Measurements from ENCODE around the gene ZNF367. TPM values are rescaled to one million over a fixed set of nuclear protein-coding genes. Genes with fewer than 3 reads are reported as not detected.

Gene ZNF367
- total RNA-seq, 4 donors from 2014 or later: 2.0 to 3.4 (median 2.6) TPM

GRCh38 chr9:96419691-96419969, 1.5 kb upstream of the ZNF367 start:
- DNase-seq (ENCODE audit: extremely low spot score): no peak
- no peaks in the 10 kb centered on the region for H3K36me3 ChIP-seq
- H3K27me3 ChIP-seq: no peaks in the 10 kb centered on the region
- H3K27ac ChIP-seq (replicated peaks in 1 of 4): peak overlapping the region; percentile 97 to 100 (median 100)
- intact Hi-C loops (cut with DNase I): no loop called here
- H3K4me1 ChIP-seq: peaks cover 27 to 38% (median 30%) of the 10 kb centered on the region in 4 donors
- TF ChIP-seq POLR2AphosphoS5 (IDR thresholded peaks at IDR 0.05): no peak
- TF ChIP-seq CTCF (IDR thresholded peaks at IDR 0.05): no peak
- no peak for TF ChIP-seq EP300 (IDR thresholded peaks at IDR 0.05)
- no peak for TF ChIP-seq POLR2A (IDR thresholded peaks at IDR 0.05; ENCODE audit: low read depth)
- WGBS: 33% methylated on average over 2 of the region's 2 CpGs
- no peaks in the 10 kb centered on the region for H3K9me3 ChIP-seq
- peak overlapping the region; percentile 78 to 96 (median 90) for H3K4me3 ChIP-seq

- peak overlapping the region; percentile 78 to 96 (median 90) for H3K4me3 ChIP-seq
- peaks cover 27 to 38% (median 30%) of the 10 kb centered on the region in 4 donors for H3K4me1 ChIP-seq
- intact Hi-C loops (cut with DNase I): no loop called here
- H3K27ac ChIP-seq (replicated peaks in 1 of 4): peak overlapping the region; percentile 97 to 100 (median 100)
- H3K27me3 ChIP-seq: no peaks in the 10 kb centered on the region
- 0% methylated on average over 25 of the region's 58 CpGs for WGBS
- TF ChIP-seq POLR2A (IDR thresholded peaks at IDR 0.05; ENCODE audit: low read depth) (peak; percentile 20), POLR2AphosphoS5 (IDR thresholded peaks at IDR 0.05) (peak; percentile 59 to 81), CTCF (IDR thresholded peaks at IDR 0.05) (peak in 1 of 3 experiments; percentile 8), EP300 (IDR thresholded peaks at IDR 0.05) (no peak)
- DNase-seq (ENCODE audit: extremely low spot score): peak; percentile 92
- H3K36me3 ChIP-seq: no peaks in the 10 kb centered on the region
- H3K9me3 ChIP-seq: no peaks in the 10 kb centered on the region
Measured at GRCh38 chr9:96418920-96419690, 935 bp upstream of the ZNF367 start.

- Histone ChIP-seq H3K9me3 (no peaks in the 10 kb centered on the region), H3K27ac (replicated peaks in 1 of 4) (peak overlapping the region; percentile 97 to 100 (median 100)), H3K27me3 (no peaks in the 10 kb centered on the region), H3K36me3 (no peaks in the 10 kb centered on the region), H3K4me1 (peaks cover 27 to 38% (median 30%) of the 10 kb centered on the region in 4 donors), H3K4me3 (peak overlapping the region; percentile 78 to 96 (median 90))
- 0% methylated on average over 11 of the region's 62 CpGs for WGBS
- DNase-seq (ENCODE audit: extremely low spot score): no peak
- TF ChIP-seq CTCF (IDR thresholded peaks at IDR 0.05): no peak
- TF ChIP-seq POLR2A (IDR thresholded peaks at IDR 0.05; ENCODE audit: low read depth): no peak
- no peak for TF ChIP-seq POLR2AphosphoS5 (IDR thresholded peaks at IDR 0.05)
- TF ChIP-seq EP300 (IDR thresholded peaks at IDR 0.05): no peak
- intact Hi-C loops (cut with DNase I): no loop called here
Measured at GRCh38 chr9:96417661-96418082, 498 bp downstream of the ZNF367 start.

GRCh38 chr9:96417051-96417586, 1.1 kb downstream of the ZNF367 start:
- H3K27ac ChIP-seq (replicated peaks in 1 of 4): peak overlapping the region; percentile 97 to 100 (median 100)
- 1% methylated on average over 9 of the region's 50 CpGs for WGBS
- intact Hi-C loops (cut with DNase I): no loop called here
- peaks cover 27 to 38% (median 30%) of the 10 kb centered on the region in 4 donors for H3K4me1 ChIP-seq
- TF ChIP-seq CTCF (IDR thresholded peaks at IDR 0.05) (peak; percentile 35 to 41 (median 37)), POLR2AphosphoS5 (IDR thresholded peaks at IDR 0.05) (peak; percentile 85 to 90), EP300 (IDR thresholded peaks at IDR 0.05) (no peak), POLR2A (IDR thresholded peaks at IDR 0.05; ENCODE audit: low read depth) (peak; percentile 41)
- peak overlapping the region; percentile 78 to 96 (median 90) for H3K4me3 ChIP-seq
- peak; percentile 97 for DNase-seq (ENCODE audit: extremely low spot score)
- no peaks in the 10 kb centered on the region for H3K36me3 ChIP-seq
- H3K9me3 ChIP-seq: no peaks in the 10 kb centered on the region
- H3K27me3 ChIP-seq: no peaks in the 10 kb centered on the region
